Measurements from ENCODE around the gene COQ10B. TPM values are rescaled to one million over a fixed set of nuclear protein-coding genes. Genes with fewer than 3 reads are reported as not detected.

Gene COQ10B
- total and polyA plus RNA-seq, 2 of the 4 experiments (the other 2 are of a cell fraction) = 9.5 to 28.7 TPM

- no peaks in the 10 kb centered on the region for H3K4me1 ChIP-seq (ENCODE audit: control insufficient read depth, insufficient read depth, low read length)
- no peak overlapping the region for H2AK9ac ChIP-seq (replicated peaks; ENCODE audit: low read depth, low read length, poor library complexity)
- H3K56ac ChIP-seq (ENCODE audit: extremely low read depth, insufficient read depth, low read length) = no peak overlapping the region
- no peaks in the 10 kb centered on the region for H3K27me3 ChIP-seq (ENCODE audit: control insufficient read depth, insufficient read depth, low read length)
- CTCF ChIA-PET = no interaction called here
- peaks cover 9% of the 10 kb centered on the region for H3K36me3 ChIP-seq (ENCODE audit: control insufficient read depth, insufficient read depth, low read length)
- H3K4me3 ChIP-seq (ENCODE audit: insufficient read depth, low read depth, low read length) = no peak overlapping the region
- ATAC-seq (ENCODE audit: low read depth) (no peak), DNase-seq (no peak)
- POLR2A ChIA-PET (ENCODE audit: unreplicated experiment) = no interaction called here
- H3K79me1 ChIP-seq (ENCODE audit: low read depth in 1 of 2, low read length in 2 of 2) = peaks cover 7 to 22% of the 10 kb centered on the region in 2 experiments; a peak in 3 of 4 replicates
- dilution Hi-C loops (cut with HindIII; ENCODE audit: low sequenced_read_pairs, unreplicated experiment) (no loop called here), intact Hi-C loops (cut with micrococcal nuclease) (no loop called here), in situ Hi-C loops (cut with MboI; ENCODE audit: low sequenced_read_pairs) (loop anchor here (10.0 kb wide), 1 partner anchor 268 kb away; no protein-coding TSS in a partner anchor)
- H2BK120ac ChIP-seq (ENCODE audit: low read depth, low read length) = no peak overlapping the region
- H3K27ac ChIP-seq (ENCODE audit: insufficient read depth, low read length) = no peak overlapping the region
- H3K9me3 ChIP-seq (ENCODE audit: control insufficient read depth, insufficient read depth, low read length) = no peaks in the 10 kb centered on the region
- H3K4ac ChIP-seq (ENCODE audit: low read depth, low read length) = no peak overlapping the region
- H3K4me2 ChIP-seq (ENCODE audit: low read depth, low read length) = no peak overlapping the region
- H3K9me1 ChIP-seq (ENCODE audit: insufficient read depth, low read length) = 0 out of 2 replicates have a peak, but pooled peaks cover 3% of the 10 kb centered on the region
- no CpG with 5 or more reads among the region's 5 CpGs for WGBS, 2 experiments (ENCODE audit: extremely low coverage in 2 of 2, insufficient read length in 1 of 2)
- no peak overlapping the region for H4K91ac ChIP-seq (ENCODE audit: insufficient read depth, low read depth, low read length)
- H2AFZ ChIP-seq (replicated peaks; ENCODE audit: low read length, poor library complexity) = no peak overlapping the region
- H3K18ac ChIP-seq (ENCODE audit: low read depth, low read length) = no peak overlapping the region
- H3K23ac ChIP-seq (ENCODE audit: low read depth, low read length) = no peak overlapping the region
- H2BK5ac ChIP-seq (ENCODE audit: low read depth, low read length, poor library complexity, severe bottlenecking) = no peak overlapping the region
- no peak overlapping the region for H2BK20ac ChIP-seq (ENCODE audit: low read depth, low read length)
- no TSS peak for BruUV-seq (replicated peaks)
- H2AK5ac ChIP-seq (ENCODE audit: low read depth, low read length) = no peak overlapping the region
- H3K14ac ChIP-seq (replicated peaks; ENCODE audit: low read depth, low read length) = no peak overlapping the region
- H2BK15ac ChIP-seq (ENCODE audit: low read depth, low read length) = no peak overlapping the region
- no peak overlapping the region for H4K8ac ChIP-seq (ENCODE audit: low read depth in 2 of 2, low read length in 2 of 2)
- no peak overlapping the region for H3K9ac ChIP-seq (ENCODE audit: low read depth, low read length)
- H4K5ac ChIP-seq (ENCODE audit: low read depth, low read length) = no peak overlapping the region
- peaks cover 12% of the 10 kb centered on the region; the same call in 1 of the 2 replicates for H4K20me1 ChIP-seq (ENCODE audit: insufficient read depth, low read length)
- peak; percentile 65 for TF ChIP-seq MAFK (IDR thresholded peaks at IDR 0.05; ENCODE audit: low read depth, low read length)
- TF ChIP-seq CEBPB (IDR thresholded peaks at IDR 0.05; ENCODE audit: low read depth, low read length) = no peak
These were observed 53.3 kb downstream of the COQ10B start for GRCh38 chr2:197506658-197507057.

All from IMR-90 (cell line).